SK-N-SH (cell line): ENCODE results near the gene TMEM92. TPM values are rescaled to one million over a fixed set of nuclear protein-coding genes. Genes with fewer than 3 reads are reported as not detected.

Experiments
- CTCF ChIA-PET: fragments of 300-600, 350-600 bp; formaldehyde crosslinking; extraction: SDS; loops from one replicate; lab custom pipeline; 2021; lab: Yijun Ruan, JAX
- POLR2A ChIA-PET: fragments of 350-600 bp; sonication (Branson Sonifier 250); formaldehyde crosslinking; extraction: SDS; loops from one replicate; lab custom pipeline; 2020; ENCODE audit warnings: antibody characterized with exemption, inconsistent platforms; lab: Yijun Ruan, JAX
- DNase-seq: peaks from one replicate; pipeline ENCODE4 v3.0.0; 2012
- H2AFZ ChIP-seq: fragments of 200-600 bp; sonication (generic); 2 replicates; pipeline ENCODE4 v1.8.1; 2016; ENCODE audit warnings: antibody characterized with exemption, mild to moderate bottlenecking, low read depth
- H3F3A ChIP-seq: fragments of 200-600 bp; sonication (generic); replicated peaks from 2 replicates; pipeline ENCODE3; 2016; ENCODE audit warnings: antibody characterized with exemption, mild to moderate bottlenecking; ENCODE audit not compliant: insufficient read depth
- H3K27ac ChIP-seq, 2 experiments: fragments of 200-500 bp in 1 of 2; fragments of 200-600 bp in 1 of 2; sonication (Bioruptor generic) in 1 of 2; sonication (generic), shearing (Covaris generic) in 1 of 2; 2 replicates each; pipeline versions ENCODE4 v1.5.1 to v1.6.1; 2014 to 2016; ENCODE audit warnings: low read depth in 2 of 2, inconsistent platforms in 1 of 2, low read length in 1 of 2, mild to moderate bottlenecking in 1 of 2, mixed read lengths in 1 of 2
- H3K27me3 ChIP-seq: fragments of 200-600 bp; sonication (generic), shearing (Covaris generic); 2 replicates; pipeline ENCODE4 v1.6.1; 2016; ENCODE audit warnings: mixed run types; ENCODE audit not compliant: insufficient read depth
- H3K36me3 ChIP-seq, 2 experiments: fragments of 200-500 bp in 1 of 2; fragments of 200-600 bp in 1 of 2; sonication (Bioruptor generic) in 1 of 2; sonication (generic) in 1 of 2; replicated peaks in 1 of 2; 2 replicates each; pipeline versions ENCODE3 to v1.5.1; 2014 to 2016; ENCODE audit warnings: low read length in 1 of 2, mild to moderate bottlenecking in 1 of 2; ENCODE audit not compliant: insufficient read depth in 2 of 2, control insufficient read depth in 1 of 2
- H3K4me1 ChIP-seq, 2 experiments: fragments of 200-500 bp in 1 of 2; fragments of 200-600 bp in 1 of 2; sonication (Bioruptor generic) in 1 of 2; sonication (generic), shearing (Covaris generic) in 1 of 2; 2 replicates each; pipeline versions ENCODE4 v1.5.1 to v1.6.1; 2014 to 2016; ENCODE audit warnings: low read depth in 1 of 2, low read length in 1 of 2, mixed run types in 1 of 2; ENCODE audit not compliant: insufficient read depth in 2 of 2, control insufficient read depth in 1 of 2
- H3K4me2 ChIP-seq: fragments of 200-600 bp; sonication (generic), shearing (Covaris generic); 2 replicates; pipeline ENCODE4 v1.6.1; 2017; ENCODE audit warnings: mixed run types
- H3K4me3 ChIP-seq, 2 experiments: fragments of 200-500 bp in 1 of 2; fragments of 200-600 bp in 1 of 2; sonication (Bioruptor generic) in 1 of 2; sonication (generic), shearing (Covaris generic) in 1 of 2; 2 replicates each; pipeline versions ENCODE4 v1.5.1 to v1.8.1; 2014 to 2016; ENCODE audit warnings: low read depth in 2 of 2, inconsistent platforms in 1 of 2, low read length in 1 of 2, mild to moderate bottlenecking in 1 of 2, mixed read lengths in 1 of 2, moderate library complexity in 1 of 2
- H3K79me2 ChIP-seq: fragments of 200-600 bp; sonication (generic); 2 replicates; pipeline ENCODE4 v1.8.1; 2017; ENCODE audit warnings: mild to moderate bottlenecking; ENCODE audit not compliant: insufficient read depth
- H3K9ac ChIP-seq: fragments of 200-600 bp; sonication (generic); 2 replicates; pipeline ENCODE4 v1.6.1; 2017; ENCODE audit warnings: mixed run types
- H3K9me2 ChIP-seq: fragments of 200-600 bp; sonication (generic); 2 replicates; pipeline ENCODE4 v1.6.1; 2017; ENCODE audit warnings: mixed run types
- H3K9me3 ChIP-seq: fragments of 200-600 bp; sonication (generic); 2 replicates; pipeline ENCODE4 v1.6.1; 2017; ENCODE audit warnings: mixed run types, mild to moderate bottlenecking, moderate library complexity
- H4K20me1 ChIP-seq: fragments of 200-600 bp; sonication (generic); 2 replicates; pipeline ENCODE4 v1.6.1; 2017; ENCODE audit warnings: mild to moderate bottlenecking, mixed run types; ENCODE audit not compliant: insufficient read depth
- CHD2 ChIP-seq: fragments of 150-350 bp; IDR thresholded peaks from 2 replicates; pipeline ENCODE4 v1.6.1; 2018; ENCODE audit warnings: low read length; ENCODE audit not compliant: partially characterized antibody
- EZH2phosphoT487 ChIP-seq: fragments of 200-600 bp; sonication (generic); IDR thresholded peaks from 2 replicates; pipeline ENCODE4 v1.6.1; 2017; ENCODE audit warnings: low read depth, mixed run types, mild to moderate bottlenecking, antibody characterized with exemption, moderate library complexity, borderline replicate concordance
- FOXM1 ChIP-seq: IDR thresholded peaks from 2 replicates; pipeline ENCODE4 v1.4.0; 2012; ENCODE audit warnings: low read depth, mild to moderate bottlenecking
- GATA2 ChIP-seq: sonication (generic); formaldehyde crosslinking; IDR thresholded peaks from 2 replicates; pipeline ENCODE4 v1.5.0; 2020; ENCODE audit warnings: mild to moderate bottlenecking, missing genetic modification reagents
- JUND ChIP-seq: IDR thresholded peaks from 2 replicates; pipeline ENCODE4 v1.4.0; 2012
- MAX ChIP-seq: IDR thresholded peaks from 2 replicates; pipeline ENCODE4 v1.4.0; 2012; ENCODE audit warnings: low read depth
- MEF2A ChIP-seq: IDR thresholded peaks from 2 replicates; pipeline ENCODE4 v1.4.0; 2012; ENCODE audit warnings: low read depth, borderline replicate concordance
- MXI1 ChIP-seq: IDR thresholded peaks from 2 replicates; pipeline ENCODE4 v1.6.1; 2012; ENCODE audit warnings: mild to moderate bottlenecking, low read depth, low read length, improper control_type of control experiment
- PBX3 ChIP-seq: IDR thresholded peaks from 2 replicates; pipeline ENCODE4; 2012
- POLR2AphosphoS5 ChIP-seq: IDR thresholded peaks from 2 replicates; pipeline ENCODE4 v1.6.1; 2012; ENCODE audit warnings: low read depth, low read length
- RCOR1 ChIP-seq: fragments of 150-350 bp; IDR thresholded peaks from 2 replicates; pipeline ENCODE4 v1.6.1; 2017; ENCODE audit warnings: antibody characterized with exemption, low read length
- RFX5 ChIP-seq: IDR thresholded peaks from 2 replicates; pipeline ENCODE4 v1.6.1; 2012; ENCODE audit warnings: mild to moderate bottlenecking, improper control_type of control experiment, low read length
- RXRA ChIP-seq: IDR thresholded peaks from 2 replicates; pipeline ENCODE4 v1.4.0; 2012; ENCODE audit warnings: low read depth, mild to moderate bottlenecking, borderline replicate concordance
- SMC3 ChIP-seq: IDR thresholded peaks from 2 replicates; pipeline ENCODE4 v1.6.1; 2012; ENCODE audit warnings: low read depth, low read length, improper control_type of control experiment
- TCF12 ChIP-seq: IDR thresholded peaks from 2 replicates; pipeline ENCODE4 v1.4.0; 2012
- USF2 ChIP-seq: fragments of 150-350 bp; IDR thresholded peaks from 2 replicates; pipeline ENCODE4 v1.6.1; 2017; ENCODE audit warnings: antibody characterized with exemption, low read length, low read depth, borderline replicate concordance
- ZBTB33 ChIP-seq: IDR thresholded peaks from 2 replicates; pipeline ENCODE4 v1.4.0; 2012; ENCODE audit warnings: low read depth, borderline replicate concordance
- WGBS: methylation state at CpG from one replicate; pipeline ENCODE4 v1.1.6; 2017; ENCODE audit warnings: low lambda C conversion rate; 5-methylcytosine and 5-hydroxymethylcytosine counted together
- polyA plus RNA-seq, 3 experiments: library from polyadenylated mRNA; depleted of rRNA; stranded (reverse); fragments of >200 nt; gene quantifications; 2 replicates each; pipeline ENCODE4 v1.2.3, GENCODE V29; 2012

Gene TMEM92
- polyA plus RNA-seq, 1 of the 3 experiments (the other 2 are of a cell fraction), result 0.46 TPM

DNA sequence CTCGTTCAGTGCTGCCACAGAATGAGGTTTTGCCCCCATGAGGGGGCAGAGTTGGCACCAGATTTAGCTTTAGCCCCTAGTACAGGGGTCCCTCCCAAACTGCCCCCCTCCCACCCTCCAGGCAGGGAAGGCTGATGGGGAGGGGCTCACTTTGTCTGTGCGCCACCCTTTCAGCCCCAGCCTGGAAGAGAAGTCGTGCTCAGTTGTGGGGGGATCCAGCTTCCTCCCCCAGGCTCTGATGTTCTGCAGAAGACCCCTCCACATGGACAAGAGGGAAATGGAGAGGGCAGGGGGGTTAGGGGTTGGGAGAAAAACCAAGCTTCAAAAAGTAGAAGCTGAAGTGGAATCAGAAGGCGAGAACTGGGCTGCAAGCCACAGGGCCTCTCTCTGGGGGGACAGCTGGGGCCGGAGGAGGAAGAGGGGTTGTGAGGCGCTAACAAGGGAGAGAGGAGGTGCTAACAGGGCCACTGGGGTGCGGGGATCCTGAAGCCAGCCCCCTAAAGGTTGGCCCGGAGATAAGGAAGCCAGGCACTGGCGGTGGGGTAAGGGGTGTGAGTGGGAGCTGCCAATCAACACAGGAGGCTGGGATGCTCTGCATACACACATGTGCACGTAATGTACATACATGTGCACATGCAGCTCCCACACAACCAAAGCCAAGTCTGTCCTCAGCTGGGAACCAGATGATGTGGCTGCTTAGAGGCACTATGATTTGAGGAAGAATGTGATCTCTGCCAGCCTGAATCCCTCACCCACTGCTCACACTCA lies 7.0 kb upstream of the TMEM92 start:
- Histone ChIP-seq H3F3A (peaks cover 12% of the 10 kb centered on the region), H3K4me1 (peaks cover 43 to 55% of the 10 kb centered on the region in 2 experiments; a peak in 3 of 4 replicates), H3K79me2 (0 out of 2 replicates have a peak, but pooled peaks cover 5% of the 10 kb centered on the region), H3K36me3 (no peaks in the 10 kb centered on the region), H3K9me2 (no peaks in the 10 kb centered on the region), H3K4me3 (no peak overlapping the region), H3K9me3 (no peaks in the 10 kb centered on the region), H3K27me3 (no peaks in the 10 kb centered on the region), H2AFZ (no peak overlapping the region), H4K20me1 (no peaks in the 10 kb centered on the region), H3K4me2 (peak overlapping the region; percentile 92), H3K9ac (peak overlapping the region; percentile 46; the same call in 1 of the 2 replicates), H3K27ac (peak overlapping the region; percentile 31 to 60)
- 87% methylated on average over 9 of the region's 10 CpGs for WGBS
- CTCF ChIA-PET, result interaction anchor here (0.7 to 53.3 kb wide), 17 partner anchors 8 to 284 kb away, joined by 3 to 2150 read pairs (median 6); partner anchors contain the start of genes COL1A1, PDK2 and SGCA
- DNase-seq, result peak; percentile 52
- no peak for TF ChIP-seq RFX5
- TF ChIP-seq PBX3, result peak; percentile 34; the same call in 1 of the 2 replicates
- TF ChIP-seq TCF12, result peak; percentile 65
- POLR2A ChIA-PET, result interaction anchor here (1.0 to 2.0 kb wide), 3 partner anchors 8 to 59 kb away, joined by 3 to 5 read pairs (median 4); no protein-coding TSS in a partner anchor

- H3K27ac ChIP-seq, result peak overlapping the region in 1 of 2 experiments; percentile 60; a peak in 1 of 4 replicates
These were observed 6.2 kb upstream of the TMEM92 start for GRCh38 chr17:50268026-50268425.

More at GRCh38 chr17:50268026-50268425, 6.2 kb upstream of the TMEM92 start:
- Histone ChIP-seq H3F3A (peaks cover 12% of the 10 kb centered on the region), H3K9ac (peak overlapping the region; percentile 11; the same call in 1 of the 2 replicates), H3K36me3 (no peaks in the 10 kb centered on the region), H3K4me3 (no peak overlapping the region), H2AFZ (no peak overlapping the region), H3K9me2 (no peaks in the 10 kb centered on the region), H3K9me3 (no peaks in the 10 kb centered on the region), H3K27me3 (no peaks in the 10 kb centered on the region), H4K20me1 (no peaks in the 10 kb centered on the region), H3K4me2 (peak overlapping the region; percentile 92; the same call in 1 of the 2 replicates), H3K79me2 (0 out of 2 replicates have a peak, but pooled peaks cover 5% of the 10 kb centered on the region), H3K4me1 (peaks cover 45 to 60% of the 10 kb centered on the region in 2 experiments; a peak in 3 of 4 replicates)
- ChIA-PET POLR2A (interaction anchor here (1.0 to 2.0 kb wide), 4 partner anchors 9 to 59 kb away, joined by 3 to 5 read pairs (median 4); no protein-coding TSS in a partner anchor), CTCF (interaction anchor here (0.7 to 53.3 kb wide), 14 partner anchors 8 to 174 kb away, joined by 3 to 2150 read pairs (median 10); partner anchors contain the start of genes COL1A1 and PDK2)
- no peak for TF ChIP-seq MEF2A
- no peak for TF ChIP-seq FOXM1
- TF ChIP-seq POLR2AphosphoS5, result no peak
- TF ChIP-seq GATA2 (CRISPR knock-in tag), result no peak
- TF ChIP-seq RFX5, result no peak
- no peak for TF ChIP-seq JUND
- TF ChIP-seq MXI1, result no peak
- TF ChIP-seq PBX3, result no peak
- no peak for TF ChIP-seq EZH2phosphoT487
- TF ChIP-seq USF2, result no peak
- TF ChIP-seq MAX, result no peak
- TF ChIP-seq RCOR1, result no peak
- no peak for TF ChIP-seq SMC3
- TF ChIP-seq CHD2, result no peak
- no peak for TF ChIP-seq RXRA
- TF ChIP-seq ZBTB33, result no peak
- no peak for DNase-seq
- WGBS, result 74% methylated on average over 5 of the region's 5 CpGs
